Endothelial cell of umbilical vein (primary cell): Measurements from ENCODE around the gene KANSL1. TPM values are rescaled to one million over a fixed set of nuclear protein-coding genes. Genes with fewer than 3 reads are reported as not detected.

Experiments
- BruUV-seq: library from RNA; stranded (reverse); fragments of 400-500 nt; replicated peaks from 2 replicates; lab custom pipeline; 2021; lab: Mats Ljungman, UMichigan
- CTCF ChIA-PET: fragments of 300-600, 350-600 bp; sonication (Branson Sonifier 250); formaldehyde crosslinking; loops from one replicate; lab custom pipeline; 2021; ENCODE audit warnings: antibody characterized with exemption, inconsistent platforms; lab: Charles Lee
- POLR2A ChIA-PET: fragments of 300-600, 350-600 bp; sonication (Branson Sonifier 250); formaldehyde crosslinking; loops from one replicate; lab custom pipeline; 2021; ENCODE audit warnings: antibody characterized with exemption, inconsistent platforms; lab: Charles Lee
- DNase-seq: peaks from one replicate; pipeline ENCODE4 v3.0.0-alpha.2; 2011; ENCODE audit warnings: low read depth, low spot score
- FAIRE-seq: peaks from 2 replicates; lab custom pipeline; 2011; peaks lifted over from hg19 to GRCh38; lab: Jason Lieb, UNC
- H2AFZ ChIP-seq: 2 replicates; pipeline ENCODE4 v1.6.0; 2012; ENCODE audit warnings: low read depth, low read length, control low read depth, inconsistent platforms
- H3K27ac ChIP-seq: 2 replicates; pipeline ENCODE4 v1.5.1; 2011; ENCODE audit warnings: low read depth, mild to moderate bottlenecking, control low read depth, low read length, moderate library complexity; ENCODE audit not compliant: insufficient read depth
- H3K27me3 ChIP-seq, 2 experiments: 2 replicates each; pipeline versions ENCODE4 v1.6.0 to v1.6.1; 2011; ENCODE audit warnings: low read length in 2 of 2, mixed read lengths in 1 of 2; ENCODE audit not compliant: control insufficient read depth in 2 of 2, insufficient read depth in 2 of 2
- H3K36me3 ChIP-seq, 2 experiments: 2 replicates in 1 of 2; 3 replicates in 1 of 2; pipeline ENCODE4 v1.5.1; 2011; ENCODE audit warnings: low read length in 2 of 2, mild to moderate bottlenecking in 1 of 2, moderate library complexity in 1 of 2; ENCODE audit not compliant: control insufficient read depth in 2 of 2, insufficient read depth in 2 of 2; ENCODE audit errors: extremely low read depth in 1 of 2
- H3K4me1 ChIP-seq: 3 replicates; pipeline ENCODE4 v1.5.1; 2011; ENCODE audit warnings: mild to moderate bottlenecking, low read length; ENCODE audit not compliant: control insufficient read depth, insufficient read depth; ENCODE audit errors: extremely low read depth
- H3K4me2 ChIP-seq: 2 replicates; pipeline ENCODE4 v1.6.1; 2011; ENCODE audit warnings: low read length, control low read depth, mixed read lengths; ENCODE audit not compliant: insufficient read depth
- H3K4me3 ChIP-seq, 3 experiments: fragments of 200-600 bp in 1 of 3; sonication (generic), shearing (Covaris generic) in 1 of 3; replicated peaks in 1 of 3; 2 replicates each; pipeline ENCODE4 v1.5.1; 2011 to 2016; ENCODE audit warnings: control low read depth in 3 of 3, low read length in 3 of 3, mild to moderate bottlenecking in 2 of 3, inconsistent platforms in 1 of 3, low read depth in 1 of 3, moderate library complexity in 1 of 3; ENCODE audit not compliant: insufficient read depth in 1 of 3
- H3K79me2 ChIP-seq: 2 replicates; pipeline ENCODE4 v1.6.0; 2012; ENCODE audit warnings: low read length, inconsistent platforms; ENCODE audit not compliant: control insufficient read depth, insufficient read depth
- H3K9ac ChIP-seq: replicated peaks from 2 replicates; pipeline ENCODE3; 2011; ENCODE audit warnings: low read length, control low read depth; ENCODE audit not compliant: insufficient read depth; ENCODE audit errors: extremely low read depth
- H3K9me1 ChIP-seq: replicated peaks from 3 replicates; pipeline ENCODE4 v1.6.0; 2011; ENCODE audit warnings: mild to moderate bottlenecking, low read length; ENCODE audit not compliant: control insufficient read depth, insufficient read depth; ENCODE audit errors: extremely low read depth
- H3K9me3 ChIP-seq: replicated peaks from 2 replicates; pipeline ENCODE4 v1.5.1; 2012; ENCODE audit warnings: low read length, inconsistent platforms; ENCODE audit not compliant: control insufficient read depth, insufficient read depth
- H4K20me1 ChIP-seq: replicated peaks from 2 replicates; pipeline ENCODE3; 2011; ENCODE audit warnings: mild to moderate bottlenecking, low read length; ENCODE audit not compliant: control insufficient read depth, insufficient read depth; ENCODE audit errors: extremely low read depth
- CTCF ChIP-seq, 2 donors: IDR thresholded peaks; 1 replicate in 1 of 2; 2 replicates in 1 of 2; pipeline ENCODE4 v1.5.1; 2011; ENCODE audit warnings: low read length in 2 of 2, mild to moderate bottlenecking in 2 of 2, moderate library complexity in 2 of 2, control low read depth in 1 of 2, inconsistent platforms in 1 of 2, low read depth in 1 of 2; ENCODE audit not compliant: insufficient read depth in 1 of 2; ENCODE audit errors: extremely low read depth in 1 of 2
- EZH2 ChIP-seq: IDR thresholded peaks from 2 replicates; pipeline ENCODE4 v1.6.1; 2012; ENCODE audit warnings: borderline replicate concordance, low read depth, mild to moderate bottlenecking, moderate library complexity, low read length, inconsistent platforms; ENCODE audit not compliant: severe bottlenecking
- FOS ChIP-seq: IDR thresholded peaks from 2 replicates; pipeline ENCODE4 v1.6.1; 2011; ENCODE audit warnings: mild to moderate bottlenecking, low read length, moderate library complexity, borderline replicate concordance; ENCODE audit not compliant: insufficient read depth
- GATA2 ChIP-seq: IDR thresholded peaks from 2 replicates; pipeline ENCODE4 v1.7.0; 2011; ENCODE audit warnings: low read depth, mild to moderate bottlenecking, moderate library complexity, mixed read lengths, low read length; ENCODE audit not compliant: insufficient read length, insufficient read depth
- JUN ChIP-seq: IDR thresholded peaks from 2 replicates; pipeline ENCODE4 v1.6.1; 2011; ENCODE audit warnings: borderline replicate concordance, low read depth; ENCODE audit not compliant: insufficient read length, insufficient read depth
- MAX ChIP-seq: IDR thresholded peaks from 2 replicates; pipeline ENCODE4 v1.6.1; 2011; ENCODE audit not compliant: insufficient read depth, insufficient read length
- MYC ChIP-seq: IDR thresholded peaks from one replicate; pipeline ENCODE4 v1.6.1; 2011; ENCODE audit warnings: mild to moderate bottlenecking, low read depth, low read length
- POLR2A ChIP-seq: IDR thresholded peaks from 2 replicates; pipeline ENCODE4 v1.6.1; 2012; ENCODE audit warnings: low read depth, mild to moderate bottlenecking, control low read depth, low read length
- POLR2AphosphoS5 ChIP-seq: IDR thresholded peaks from 2 replicates; pipeline ENCODE4 v1.6.1; 2012; ENCODE audit warnings: low read depth, mild to moderate bottlenecking, control low read depth, low read length, moderate library complexity; ENCODE audit not compliant: insufficient read depth
- dilution Hi-C: fragments of 300-500 bp; cut with MboI; formaldehyde crosslinking; loops from one replicate; pipeline ENCODE4 v1.15.0; 2019; ENCODE audit warnings: low sequenced_read_pairs; ENCODE audit not compliant: extremely low pct_ligation_motif_present
- intact Hi-C: fragments of 100-400 bp; cut with micrococcal nuclease; formaldehyde crosslinking; loops from one replicate; pipeline ENCODE4 v1.10.0; 2022
- polyA plus RNA-seq, 4 experiments: library from polyadenylated mRNA; depleted of rRNA in 3 of 4; stranded (reverse) in 3 of 4; unstranded in 1 of 4; fragments of >200 nt; gene quantifications; 2 replicates each; pipeline versions ENCODE4 v1.2.1 to v1.2.3, GENCODE V29; 2011 to 2012; ENCODE audit warnings: missing spikeins in 1 of 4
- total RNA-seq: library from RNA; stranded (reverse); gene quantifications from 2 replicates; pipeline ENCODE4 v1.2.3, GENCODE V29; 2021

The KANSL1 gene
- total and polyA plus RNA-seq, 2 donors (not counting 3 experiments of a cell fraction or from before 2014, with no cell fraction given) = 29.1 to 74.0 TPM

- no peak overlapping the region for H3K9ac ChIP-seq
- TF ChIP-seq JUN (no peak), MAX (no peak), MYC (no peak), FOS (no peak), POLR2A (no peak), GATA2 (no peak), EZH2 (no peak), POLR2AphosphoS5 (no peak), CTCF (IDR thresholded peaks at IDR 0.05; ENCODE audit: extremely low read depth in 1 of 2, insufficient read depth in 1 of 2, low read depth in 1 of 2, low read length in 2 of 2) (no peak)
- BruUV-seq = no TSS peak
These were observed 143.6 kb downstream of the KANSL1 start for GRCh38 chr17:46049656-46050055.

More at GRCh38 chr17:46049656-46050055, 143.6 kb downstream of the KANSL1 start:
- Histone ChIP-seq H3K9me1 (no peaks in the 10 kb centered on the region), H3K9me3 (no peaks in the 10 kb centered on the region), H3K27me3 (no peaks in the 10 kb centered on the region), H3K36me3 (peaks cover 10 to 18% of the 10 kb centered on the region in 2 experiments), H2AFZ (no peak overlapping the region), H3K4me2 (no peak overlapping the region), H4K20me1 (no peaks in the 10 kb centered on the region), H3K4me3 (no peak overlapping the region), H3K79me2 (peaks cover 17% of the 10 kb centered on the region), H3K4me1 (peaks cover 1% of the 10 kb centered on the region), H3K27ac (no peak overlapping the region)
- ChIA-PET POLR2A (no interaction called here), CTCF (interaction anchor here (2.1 kb wide), 1 partner anchor 163 kb away, joined by 5 read pairs; no protein-coding TSS in a partner anchor)
- dilution Hi-C loops (no loop called here), intact Hi-C loops (no loop called here)
- no peak for DNase-seq
- no peak for FAIRE-seq
